Activated CD4-positive, CD25-positive, alpha-beta regulatory T cell treated with anti-CD3 and anti-CD28 coated beads, Interleukin-2, amount 50 U/mL, for 24 hours (primary cell): Measurements from ENCODE around the gene ESR2.
"Not testable (repeated sequence)": the region's sequence is repeated elsewhere in the genome, so short reads cannot be mapped to it uniquely, and the experiment has no call there.

ENCODE experiments used
- ATAC-seq, 2 donors: fragments of 150-1000 bp; cut with Tn5 transposase; one replicate each; pipeline ENCODE4 v1.10.0; 2021; ENCODE audit warnings: mild to moderate bottlenecking in 1 of 2, moderate library complexity in 1 of 2

The ESR2 gene

DNA sequence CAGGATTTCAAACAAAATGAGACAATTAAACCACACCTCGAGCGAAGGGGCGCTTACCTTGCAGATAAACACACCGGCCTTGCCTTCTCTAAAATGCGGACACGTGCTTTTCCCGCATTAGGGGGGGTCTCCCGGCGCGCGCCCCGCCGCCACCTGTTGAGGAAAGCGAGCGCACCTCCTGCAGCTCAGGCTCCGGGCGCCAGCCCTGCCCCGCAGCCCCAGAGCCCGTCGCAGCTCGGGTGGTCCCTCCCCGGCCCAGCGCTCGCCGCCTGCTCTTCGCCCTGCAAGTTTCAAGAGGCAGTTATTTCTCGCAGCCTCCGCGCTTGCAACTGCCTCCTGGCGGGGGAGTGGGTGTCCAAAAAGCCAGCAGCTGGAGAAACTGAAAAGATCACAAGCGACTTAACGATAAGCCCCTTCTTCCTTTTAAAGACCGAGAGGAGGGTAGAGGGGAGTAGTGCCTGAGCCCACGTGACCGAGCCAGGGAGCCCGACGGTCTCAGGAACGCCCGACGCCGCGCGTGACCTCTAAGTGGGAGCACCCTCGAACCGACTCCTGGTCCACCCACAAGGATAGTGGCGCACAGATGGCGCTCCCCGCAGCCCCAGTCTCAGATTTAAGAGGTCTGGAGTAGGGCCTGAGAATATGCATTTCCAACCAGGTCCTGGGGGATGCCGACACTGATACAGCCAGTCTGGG lies at the start of gene ESR2:
Gene ESR2 (minus strand): TSS at position 396 of the 696 bp plus-strand sequence. CDS start 11,386 bp downstream, outside the sequence.
- ATAC-seq, result peak in 1 of 2 donors; percentile 2

DNA sequence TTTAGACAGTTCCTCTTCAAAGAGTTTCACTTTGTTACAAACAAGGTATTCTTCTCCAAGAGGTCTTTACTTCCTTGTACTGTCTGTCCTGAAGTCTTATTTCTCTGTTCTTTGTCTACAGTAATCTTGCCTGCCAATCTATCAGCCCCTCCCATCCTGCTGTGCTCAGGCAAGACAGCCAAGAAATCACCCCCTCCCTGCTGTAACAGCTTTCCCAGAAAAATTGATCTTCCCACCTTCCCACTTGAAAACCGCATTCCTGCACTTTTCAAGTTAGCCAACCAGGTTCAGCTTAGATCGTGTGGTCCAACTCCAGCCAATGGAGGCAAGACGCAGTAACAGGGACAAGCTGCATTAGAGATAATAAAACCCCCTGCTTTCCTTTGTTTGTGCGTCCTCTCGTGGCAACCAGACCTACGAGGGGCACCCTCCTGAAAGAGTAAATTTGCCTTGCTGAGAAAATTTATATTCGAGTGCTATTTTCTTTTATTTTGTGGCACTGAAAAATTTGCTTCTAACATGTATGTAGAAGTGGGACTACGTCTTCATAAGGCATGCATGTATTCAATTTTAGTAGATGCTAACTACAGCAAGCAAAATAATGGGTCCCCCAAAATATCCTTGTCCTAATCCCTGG lies 46.5 kb upstream of the ESR2 start:
- ATAC-seq, result no peak

DNA sequence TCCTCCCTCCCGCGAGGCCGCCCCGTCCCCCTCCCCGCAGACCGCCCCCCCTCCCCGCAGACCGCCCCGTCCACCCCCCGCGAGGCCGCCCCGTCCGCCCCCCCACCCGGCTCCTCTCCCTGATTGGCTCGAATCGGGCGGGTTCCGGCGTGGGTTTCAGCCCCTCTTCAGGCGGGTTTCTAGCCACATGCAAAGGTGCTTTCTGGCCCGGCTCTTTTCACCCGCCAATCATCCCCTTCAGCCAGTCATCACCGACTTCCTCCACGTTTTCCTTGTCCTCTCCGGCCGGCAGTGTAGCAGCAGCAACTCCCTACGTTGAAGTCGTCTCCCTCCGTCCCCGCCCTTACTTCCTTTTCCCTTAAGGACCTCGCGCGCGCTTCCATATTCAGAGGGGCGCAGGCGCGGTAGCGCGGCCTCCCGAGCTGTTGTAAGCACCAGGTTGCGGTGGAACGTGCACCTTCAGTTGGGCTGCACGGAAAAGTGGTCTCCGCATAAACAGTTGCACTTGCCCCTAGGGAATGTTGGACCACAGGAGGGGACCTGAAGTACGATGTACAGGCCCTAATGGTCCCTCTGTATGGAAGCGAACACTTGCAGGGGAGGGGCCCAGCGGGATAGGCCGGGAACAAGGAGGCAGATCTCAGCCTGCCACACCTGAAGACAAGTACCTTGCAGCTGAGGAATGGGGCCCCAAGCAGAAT lies 44.6 kb upstream of the ESR2 start:
- ATAC-seq, result peak; percentile 87 to 90

DNA sequence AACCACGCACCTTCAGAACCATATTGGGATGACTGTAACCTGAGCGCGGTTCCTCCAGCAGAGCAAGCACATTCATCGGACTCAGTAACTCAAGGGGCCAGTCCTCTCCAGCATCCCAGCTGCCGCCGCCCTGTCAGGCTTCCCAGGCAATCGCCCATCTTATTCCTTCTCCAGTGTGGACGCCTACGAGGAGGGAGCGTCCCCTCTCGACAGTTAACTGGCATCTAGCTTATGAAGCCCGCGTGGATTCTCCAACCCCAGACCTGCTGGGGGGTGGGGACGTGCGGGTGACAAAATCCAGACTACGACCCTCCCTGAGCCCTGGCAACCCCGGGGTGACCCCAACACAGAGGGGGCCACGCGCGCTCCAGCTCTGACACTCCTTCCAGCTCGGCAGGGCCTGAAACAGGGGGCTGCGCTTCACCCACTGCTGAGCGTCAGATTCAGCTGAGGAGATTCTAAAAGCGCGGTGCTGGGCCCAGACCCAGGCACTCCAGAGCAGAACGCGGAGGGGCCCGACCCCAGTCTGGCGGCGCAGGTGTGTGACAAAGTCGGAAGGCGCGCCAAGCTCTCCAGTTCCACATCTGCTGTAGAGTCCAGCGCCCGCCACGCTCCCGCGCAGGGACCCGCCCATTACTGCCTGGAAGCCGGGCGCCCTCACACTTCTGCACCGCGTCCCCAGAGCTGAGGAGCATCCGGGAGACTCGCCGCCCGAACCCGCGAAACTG lies 43.9 kb upstream of the ESR2 start:
- peak; percentile 65 to 70 for ATAC-seq

DNA sequence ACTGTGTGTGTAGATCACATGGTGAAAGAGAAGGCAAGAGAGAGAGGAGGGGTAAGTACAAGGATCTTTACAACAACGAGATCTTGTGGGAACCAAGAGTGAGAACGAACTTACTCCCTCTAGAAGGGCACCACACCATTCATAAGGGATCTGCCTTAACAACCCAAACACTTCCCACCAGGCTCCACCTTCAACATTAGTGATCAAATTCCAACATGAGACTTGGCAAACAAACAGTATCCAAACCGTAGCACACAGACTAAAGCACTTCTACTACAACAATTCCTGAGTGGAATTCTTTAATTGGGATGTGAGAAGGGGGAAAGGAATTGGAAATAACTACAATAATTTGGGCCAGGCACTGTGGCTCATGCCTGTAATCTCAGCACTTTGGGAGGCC lies 35.0 kb upstream of the ESR2 start:
- ATAC-seq, result no peak

DNA sequence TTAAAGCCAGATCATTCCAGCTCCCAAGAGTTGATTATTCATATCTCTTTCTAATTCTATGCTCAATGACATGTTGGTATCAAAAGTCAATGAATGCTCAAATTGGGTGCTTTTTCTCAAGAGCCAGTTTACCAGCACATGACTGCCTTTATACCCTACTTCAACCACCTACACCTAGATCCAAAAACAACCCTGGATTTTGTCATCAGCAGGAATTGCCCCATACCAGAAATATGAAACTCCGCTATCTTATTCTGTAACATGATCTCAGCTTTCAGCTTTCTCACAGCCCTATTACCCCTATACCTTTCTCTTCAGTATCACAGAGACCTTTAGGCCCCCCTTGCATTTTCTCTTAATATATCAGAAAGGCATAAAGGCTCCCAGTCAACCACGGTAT lies 32.3 kb upstream of the ESR2 start:
- no peak for ATAC-seq

DNA sequence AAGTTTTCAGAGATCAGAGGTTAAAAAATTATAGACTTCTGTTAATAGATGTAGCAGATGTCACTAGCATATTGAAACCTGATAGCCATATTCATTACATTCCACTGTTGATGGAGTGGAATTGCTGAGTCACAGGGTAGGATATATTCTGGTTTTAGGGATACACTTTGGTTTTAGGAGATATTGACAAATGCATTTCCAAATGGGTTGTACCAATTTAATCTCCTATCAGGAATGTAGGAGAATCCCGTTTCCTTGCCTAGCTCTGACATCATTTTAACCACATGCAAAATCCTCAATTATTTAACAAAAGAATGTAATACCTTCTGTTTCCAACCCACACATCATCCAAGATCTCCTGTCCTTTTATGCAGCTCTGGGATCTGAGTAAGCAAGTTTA lies 30.7 kb upstream of the ESR2 start:
- no peak for ATAC-seq

DNA sequence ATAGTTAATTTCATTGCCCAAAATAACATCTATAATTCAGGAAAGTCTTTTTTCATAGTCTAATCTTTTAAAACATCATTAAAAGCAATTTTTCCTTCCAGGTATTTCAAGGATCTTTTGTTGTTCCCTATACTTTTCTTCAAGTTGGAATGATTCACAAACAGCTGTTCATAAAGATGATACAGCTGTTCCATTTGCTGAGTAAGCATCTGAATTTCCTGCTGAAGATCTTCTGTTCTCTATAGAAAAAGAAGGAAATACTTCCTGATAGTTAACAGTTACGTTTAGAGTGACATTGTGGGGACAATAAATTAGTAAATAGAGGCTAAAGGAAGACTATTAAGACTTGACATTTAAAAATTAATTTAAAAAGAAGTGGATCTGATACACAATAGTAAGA lies 30.3 kb upstream of the ESR2 start:
- ATAC-seq, result no peak

DNA sequence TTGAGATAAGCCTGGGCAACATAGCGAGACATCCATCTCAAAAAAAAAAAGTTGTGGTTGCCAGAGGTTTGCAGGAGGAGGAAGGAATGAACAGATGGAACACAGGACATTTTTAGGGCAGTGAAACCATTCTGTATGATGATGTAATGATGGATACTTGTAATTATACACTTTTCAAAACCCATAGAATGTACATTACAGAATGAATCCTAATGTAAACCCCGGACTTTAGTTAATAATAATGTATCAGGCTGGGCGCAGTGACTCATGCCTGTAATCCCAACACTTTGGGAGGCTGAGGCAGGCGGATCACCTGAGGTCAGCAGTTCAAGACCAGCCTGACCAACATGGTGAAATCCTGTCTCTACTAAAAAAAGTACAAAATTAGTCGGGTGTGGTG lies 26.2 kb upstream of the ESR2 start:
- ATAC-seq, result not testable (repeated sequence)

DNA sequence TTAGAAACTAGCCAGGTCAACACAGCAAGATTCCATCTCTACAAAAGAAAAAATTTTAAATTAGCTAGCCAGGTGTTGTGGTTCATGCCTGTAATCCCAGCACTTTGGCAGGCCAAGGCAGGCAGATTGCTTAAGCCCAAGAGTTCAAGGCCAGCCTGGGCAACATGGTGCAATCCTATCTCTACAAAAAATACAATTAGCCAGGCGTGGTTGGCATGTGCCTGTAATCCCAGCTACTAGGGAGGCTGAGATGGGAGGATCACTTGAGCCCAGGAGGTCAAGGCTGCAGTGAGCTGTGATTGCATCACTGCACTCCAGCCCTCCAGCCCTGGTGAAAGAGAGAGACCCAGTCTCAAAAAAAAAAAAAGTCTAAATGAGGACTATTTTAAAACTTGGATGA lies 24.5 kb upstream of the ESR2 start:
- not testable (repeated sequence) for ATAC-seq

DNA sequence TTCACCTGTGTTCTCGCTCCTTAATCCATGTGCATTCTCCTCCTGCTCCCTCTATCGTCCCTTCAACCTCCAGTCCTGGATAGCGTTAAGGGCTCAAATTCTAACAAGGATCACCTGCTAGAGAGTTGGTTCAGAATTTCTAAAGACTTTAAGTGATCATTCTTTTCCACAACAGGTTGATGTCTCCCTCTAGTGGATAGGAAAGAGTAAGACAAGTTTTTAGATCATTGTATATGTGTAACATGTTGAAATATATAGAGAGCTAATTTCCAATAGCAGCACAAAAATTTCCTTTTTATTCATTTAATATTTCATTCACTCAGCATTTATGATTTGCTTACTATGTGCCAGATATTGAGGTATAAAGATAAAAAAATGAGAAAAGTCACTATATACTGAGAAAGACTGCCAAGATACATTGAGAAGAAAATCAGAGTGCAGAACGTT lies 9.3 kb upstream of the ESR2 start:
- ATAC-seq, result peak; percentile 48 to 63

DNA sequence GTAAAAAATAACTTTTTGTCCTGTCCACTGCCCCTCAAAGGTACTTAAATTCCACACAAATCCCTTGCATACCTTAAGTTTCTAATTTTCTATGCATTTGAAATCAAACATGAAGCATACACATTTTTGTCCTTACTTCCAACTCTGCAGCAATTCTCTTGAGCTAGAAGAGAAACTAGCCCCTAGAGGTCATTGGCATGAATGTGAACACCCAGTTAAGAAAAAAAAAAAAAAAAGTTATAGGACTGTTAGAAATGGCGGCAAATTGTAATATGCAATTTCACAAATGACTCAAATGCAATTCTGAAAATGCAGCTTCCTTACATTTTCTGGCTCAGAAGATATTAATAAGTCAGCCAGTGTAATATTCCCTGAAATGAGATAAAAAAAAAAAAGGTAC lies 4.6 kb upstream of the ESR2 start:
- ATAC-seq, result no peak

DNA sequence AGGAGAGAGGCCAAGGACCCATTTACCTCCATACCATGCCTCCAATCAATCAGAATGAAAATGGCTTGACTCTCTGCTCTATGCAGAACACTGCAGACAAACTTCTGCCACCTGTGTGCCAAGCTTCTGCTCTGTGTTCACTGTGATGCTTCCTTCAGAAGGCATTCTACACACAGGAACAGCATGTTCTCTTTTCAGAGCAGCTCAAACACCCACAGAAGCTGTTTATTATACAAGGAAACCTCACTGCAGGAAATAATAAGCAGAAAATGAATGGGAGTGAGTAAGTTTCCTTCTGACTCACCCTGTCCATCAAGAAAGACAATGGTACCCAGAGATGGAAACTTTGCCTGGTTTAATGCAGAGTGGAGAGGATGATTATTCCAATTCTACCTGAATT lies 2.4 kb upstream of the ESR2 start:
- peak; percentile 12 to 23 for ATAC-seq

DNA sequence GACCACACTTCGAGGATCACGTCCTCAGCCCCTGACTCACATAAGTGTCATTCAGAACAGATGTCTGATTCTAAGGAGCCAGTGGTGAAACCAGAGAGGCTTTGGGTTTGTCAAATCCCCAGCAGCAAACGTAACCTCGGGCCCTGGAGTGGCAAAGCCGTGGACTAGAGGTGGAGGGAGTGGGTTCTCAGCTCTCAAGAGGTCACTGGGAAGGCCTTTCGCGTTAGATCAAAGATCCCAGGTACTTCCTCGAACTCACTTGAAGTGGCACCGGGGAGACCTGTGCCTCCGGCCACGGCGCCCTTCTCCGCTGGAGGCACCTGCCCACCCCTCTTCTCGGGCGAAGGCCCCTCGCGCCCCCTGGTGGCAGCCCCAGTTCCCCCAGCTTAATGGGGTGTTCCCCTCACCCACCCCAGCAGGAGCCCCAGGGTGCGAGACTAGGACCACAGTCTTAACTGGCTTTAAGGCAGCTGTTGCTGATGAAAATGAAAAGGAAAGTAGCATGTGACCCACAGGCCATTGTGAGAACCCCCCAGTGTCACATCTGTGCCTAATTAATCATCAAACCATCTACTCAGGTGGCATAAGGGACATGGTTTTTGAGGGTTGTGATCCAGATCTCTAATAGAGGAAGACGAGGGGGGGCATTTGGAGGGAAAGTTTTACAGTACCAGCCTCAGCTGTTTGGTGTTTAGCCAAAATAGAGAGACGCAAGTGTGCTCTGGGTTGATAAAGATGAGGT lies 672 bp upstream of the ESR2 start:
- peak; percentile 74 to 76 for ATAC-seq

DNA sequence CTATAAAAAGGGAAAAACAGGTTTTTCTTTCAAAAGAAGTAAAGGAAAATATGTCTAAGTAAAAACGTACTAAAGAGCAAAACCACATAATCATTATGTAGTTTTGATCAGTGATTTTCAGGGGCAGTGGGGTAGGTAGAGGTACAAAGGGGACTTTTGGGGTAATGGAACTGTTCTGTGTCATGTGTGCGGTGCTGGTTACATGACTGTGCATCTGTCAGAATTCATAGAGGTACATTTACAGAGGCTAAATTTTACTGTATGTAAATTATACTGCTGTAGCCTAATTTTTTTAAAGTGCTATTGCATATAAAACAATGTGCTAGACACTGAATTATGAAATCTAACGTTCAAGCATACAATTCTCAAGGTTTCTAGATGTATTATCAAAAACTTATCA lies 2.0 kb downstream of the ESR2 start:
- ATAC-seq, result peak; percentile 54 to 57

DNA sequence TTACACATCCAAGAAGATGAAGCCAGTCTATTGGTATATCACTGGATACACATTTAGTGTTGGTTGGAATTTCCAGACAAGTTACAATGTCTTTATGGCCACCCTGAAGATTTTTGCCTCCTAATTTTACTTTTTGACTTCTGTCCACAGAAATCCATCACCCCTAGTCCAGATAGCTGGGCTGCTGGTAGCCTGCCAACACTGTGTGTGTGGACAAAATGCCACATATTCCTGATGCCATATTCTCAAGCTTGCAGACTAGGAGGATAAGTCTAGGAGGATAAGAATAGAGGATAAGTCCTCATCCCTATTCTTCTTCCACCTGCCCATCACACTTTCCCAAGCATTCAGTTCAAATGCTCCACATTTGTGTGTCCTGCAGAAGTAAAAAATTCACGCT lies 4.6 kb downstream of the ESR2 start:
- no peak for ATAC-seq

DNA sequence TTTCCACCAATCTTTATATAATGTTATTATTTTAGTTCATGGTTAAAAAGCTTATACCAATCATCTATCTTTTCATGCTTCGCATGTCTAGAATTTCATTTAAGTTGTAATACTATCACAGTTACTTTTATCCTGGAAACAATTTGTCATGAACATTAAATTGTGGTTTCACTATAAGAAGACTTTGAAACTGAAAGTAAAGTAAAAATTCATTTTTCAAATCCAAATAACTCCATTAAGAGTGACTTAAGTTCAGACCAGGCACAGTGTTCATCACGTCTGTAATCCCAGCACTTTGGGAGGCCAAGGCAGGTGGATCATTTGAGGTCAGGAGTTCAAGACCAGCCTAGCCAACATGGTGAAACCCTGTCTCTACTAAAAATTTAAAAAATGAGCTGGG lies 12.4 kb downstream of the ESR2 start:
- ATAC-seq, result no peak

DNA sequence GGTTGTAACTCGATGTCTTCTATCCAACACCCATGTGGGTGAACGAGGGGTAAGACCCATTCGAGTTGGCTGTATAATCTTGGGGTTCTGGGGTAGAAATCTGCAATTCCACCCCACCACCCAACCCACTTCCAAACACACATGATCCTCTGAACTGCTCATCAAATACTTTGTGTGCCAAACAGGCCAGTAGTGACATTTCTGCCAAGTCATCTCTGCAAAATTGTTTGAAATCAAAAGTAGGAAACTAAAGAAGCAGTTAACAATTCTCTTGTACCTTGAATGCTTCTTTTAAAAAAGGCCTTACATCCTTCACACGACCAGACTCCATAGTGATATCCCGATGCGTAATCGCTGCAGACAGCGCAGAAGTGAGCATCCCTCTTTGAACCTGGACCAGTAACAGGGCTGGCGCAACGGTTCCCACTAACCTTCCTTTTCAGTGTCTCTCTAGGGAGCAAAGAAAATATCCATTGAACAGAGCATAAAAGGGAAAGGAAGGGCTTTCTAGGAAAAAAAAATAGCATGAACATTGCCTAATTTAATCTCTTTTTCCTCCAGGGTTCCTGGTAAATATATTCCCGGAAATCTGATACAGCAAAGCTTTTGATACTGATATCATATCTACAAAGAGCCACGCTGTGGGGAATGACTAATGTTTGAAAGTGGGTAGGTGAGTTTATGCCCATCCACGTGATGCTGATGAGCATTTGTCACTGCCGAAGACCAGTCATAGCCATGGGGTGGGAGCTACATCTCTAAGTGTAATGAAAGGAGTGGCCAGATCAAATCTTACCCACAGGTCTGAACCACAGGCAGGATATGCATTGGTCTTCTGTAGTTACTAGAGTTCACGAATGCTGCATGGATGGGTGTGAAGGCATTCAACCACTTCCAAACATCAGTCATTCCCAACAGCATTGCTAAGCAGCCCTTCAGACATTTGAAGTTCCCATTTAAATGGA lies 14.2 kb downstream of the ESR2 start:
- ATAC-seq, result peak; percentile 96

DNA sequence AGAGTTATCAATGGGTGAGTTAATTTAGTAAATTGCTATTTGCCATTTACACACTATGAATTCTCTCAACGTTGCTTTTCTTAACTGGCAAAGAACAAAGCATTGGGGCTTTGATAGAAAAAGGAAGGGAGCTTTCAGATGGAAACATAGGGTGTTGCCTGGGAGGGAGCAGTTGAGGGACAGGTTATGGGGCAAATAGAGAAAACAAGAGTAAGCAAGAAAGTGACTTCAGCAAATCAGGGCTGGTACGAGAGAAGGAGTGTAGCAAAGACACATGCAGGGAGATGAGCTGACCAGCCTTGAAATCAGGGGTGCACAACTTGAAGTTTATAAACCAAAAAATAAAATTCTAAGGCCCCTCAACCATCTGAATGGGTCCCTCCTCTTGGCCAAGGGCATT lies 15.7 kb downstream of the ESR2 start:
- ATAC-seq, result no peak

DNA sequence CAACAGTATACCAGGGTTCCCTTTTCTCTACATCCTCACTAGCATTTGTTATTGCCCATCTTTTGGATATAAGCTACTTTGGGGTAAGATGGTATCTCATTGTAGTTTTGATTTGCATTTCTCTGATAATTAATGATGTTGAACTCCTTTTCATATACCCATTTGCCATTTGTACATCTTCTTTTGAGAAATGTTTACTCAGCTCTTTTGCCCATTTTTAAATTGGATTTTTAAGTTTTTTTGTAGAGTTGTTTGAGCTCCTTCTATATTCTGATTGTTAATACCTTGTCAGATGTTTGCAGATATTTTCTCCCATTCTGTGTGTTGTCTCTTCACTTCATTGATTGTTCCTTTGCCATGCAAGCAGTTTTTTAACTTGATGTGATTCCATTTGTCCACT lies 22.2 kb downstream of the ESR2 start:
- no peak for ATAC-seq

DNA sequence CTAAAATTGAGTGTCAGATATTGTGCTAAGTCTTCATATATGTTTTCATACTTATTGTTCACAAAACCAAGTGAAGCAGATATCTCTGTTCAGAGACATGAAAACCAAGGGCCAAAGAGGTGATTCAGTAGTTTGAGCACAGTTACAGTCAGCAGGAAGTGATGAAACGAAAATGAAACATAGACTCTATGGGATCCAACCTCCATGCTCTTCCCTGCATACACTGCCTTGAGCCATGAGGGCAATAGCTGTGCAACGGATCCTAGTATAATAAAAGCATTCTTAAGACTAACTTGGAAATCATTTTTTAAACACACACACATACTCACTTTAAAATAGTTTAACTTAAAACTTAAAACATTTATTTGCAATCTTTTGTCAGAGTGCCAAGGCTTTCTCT lies 27.9 kb downstream of the ESR2 start:
- ATAC-seq, result peak; percentile 86 to 91
